CD4-positive, alpha-beta T cell treated with Interleukin-10 for 1 hour (primary cell): ENCODE data around the gene POPDC2.
"Not testable (repeated sequence)": the region's sequence is repeated elsewhere in the genome, so short reads cannot be mapped to it uniquely, and the experiment has no call there.

ENCODE experiments used
- DNase-seq: peaks from one replicate; pipeline ENCODE4 v3.0.0-alpha.2; 2020

POPDC2 gene

DNA sequence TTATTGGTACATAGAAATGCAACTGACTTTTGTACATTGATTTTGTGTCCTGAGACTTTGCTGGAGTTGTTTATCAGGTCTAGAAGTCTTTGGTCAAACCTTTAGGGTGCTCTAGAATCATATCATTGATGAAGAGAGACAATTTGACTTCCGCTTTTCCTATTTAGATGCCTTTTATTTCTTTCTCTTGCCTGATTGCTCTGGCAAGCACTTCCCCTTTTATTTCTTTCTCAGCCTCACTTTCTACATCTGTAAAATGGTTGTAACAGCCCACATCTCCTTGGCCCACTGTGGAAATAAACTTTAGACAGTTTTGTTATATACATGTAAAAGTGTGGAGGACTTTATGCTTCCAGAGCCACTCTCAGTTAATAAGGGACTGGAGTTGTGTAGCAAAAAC, 48.7 kb downstream of the POPDC2 start:
- no peak for DNase-seq

DNA sequence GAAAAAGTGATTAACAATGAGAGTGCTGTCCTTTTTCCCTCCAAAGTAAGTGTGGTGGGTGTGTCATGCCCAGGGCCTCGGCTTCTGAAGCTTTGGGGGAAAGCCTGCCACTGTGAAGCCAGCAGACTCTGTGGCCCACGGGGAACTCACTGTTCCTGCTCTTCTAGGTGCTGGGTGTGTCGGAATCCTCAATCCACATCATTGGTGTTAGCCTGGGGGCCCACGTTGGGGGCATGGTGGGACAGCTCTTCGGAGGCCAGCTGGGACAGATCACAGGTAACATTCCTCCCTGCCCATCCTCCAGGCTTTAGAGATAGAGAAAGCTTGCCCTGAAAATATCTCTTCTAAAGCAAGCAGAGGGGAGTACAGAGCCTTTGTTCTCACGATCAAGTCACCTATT, 51.1 kb downstream of the POPDC2 start:
- DNase-seq, result no peak

DNA sequence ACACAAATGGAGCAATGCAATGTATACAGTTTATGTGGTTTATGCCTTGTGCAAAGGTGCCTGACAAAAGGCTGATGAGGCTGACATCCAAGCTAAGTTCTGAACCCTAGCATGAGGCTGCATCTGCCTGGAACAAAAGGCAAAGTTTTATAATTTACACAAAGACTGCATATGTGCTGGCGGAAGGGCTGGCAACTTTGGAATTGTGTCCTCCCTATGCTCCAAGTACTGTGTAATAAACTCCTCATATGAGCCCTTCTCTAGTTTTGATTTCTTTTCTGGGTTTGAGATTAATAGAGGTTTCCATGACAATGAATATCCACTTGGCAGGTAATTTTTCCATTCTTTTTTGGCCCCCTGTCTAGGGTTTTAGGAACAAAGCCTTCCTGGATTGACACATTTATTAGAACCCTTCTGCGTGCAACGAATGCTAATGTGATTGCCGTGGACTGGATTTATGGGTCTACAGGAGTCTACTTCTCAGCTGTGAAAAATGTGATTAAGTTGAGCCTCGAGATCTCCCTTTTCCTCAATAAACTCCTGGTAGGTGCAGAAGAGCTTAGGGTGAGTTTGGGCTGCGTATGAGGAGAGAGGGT, 51.9 kb downstream of the POPDC2 start:
- DNase-seq, result no peak

DNA sequence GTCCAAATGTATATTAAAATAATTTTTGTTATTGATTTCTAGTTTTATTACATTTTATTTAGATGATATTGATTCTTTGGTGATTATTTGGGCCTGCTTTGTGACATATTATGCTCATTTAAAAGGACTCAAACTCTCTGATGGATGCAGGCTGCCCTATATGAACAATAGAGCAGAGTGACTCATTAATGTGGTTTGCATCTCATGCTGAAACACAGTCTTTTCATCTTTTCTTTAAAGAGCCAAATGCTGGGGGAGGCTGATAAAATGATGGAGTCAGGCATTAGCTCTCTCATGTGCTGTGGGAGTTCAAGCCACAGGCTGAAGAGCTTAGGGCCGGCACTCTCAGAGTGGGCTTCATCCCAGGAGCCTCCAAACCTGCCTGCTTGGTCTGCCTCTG, 55.5 kb downstream of the POPDC2 start:
- DNase-seq, result no peak

DNA sequence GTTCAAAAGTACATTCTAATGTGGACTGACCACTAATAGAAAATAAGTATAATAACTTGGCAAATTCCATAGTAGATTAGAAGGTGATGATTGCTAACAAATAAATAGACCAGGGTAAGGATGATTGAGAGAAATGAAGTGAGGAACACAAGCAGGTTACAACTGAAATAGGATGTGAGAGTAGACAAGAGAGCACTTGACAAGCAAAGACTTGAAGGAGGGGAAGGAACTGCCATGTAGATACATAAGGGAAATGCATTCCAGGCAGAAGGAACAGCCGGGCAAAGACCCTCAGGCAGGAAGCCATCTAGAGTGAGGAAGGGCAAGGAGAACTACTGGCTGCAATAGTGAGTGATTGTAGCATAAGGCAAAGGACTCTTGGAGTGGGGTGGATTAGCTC, 57.7 kb downstream of the POPDC2 start:
- no peak for DNase-seq

DNA sequence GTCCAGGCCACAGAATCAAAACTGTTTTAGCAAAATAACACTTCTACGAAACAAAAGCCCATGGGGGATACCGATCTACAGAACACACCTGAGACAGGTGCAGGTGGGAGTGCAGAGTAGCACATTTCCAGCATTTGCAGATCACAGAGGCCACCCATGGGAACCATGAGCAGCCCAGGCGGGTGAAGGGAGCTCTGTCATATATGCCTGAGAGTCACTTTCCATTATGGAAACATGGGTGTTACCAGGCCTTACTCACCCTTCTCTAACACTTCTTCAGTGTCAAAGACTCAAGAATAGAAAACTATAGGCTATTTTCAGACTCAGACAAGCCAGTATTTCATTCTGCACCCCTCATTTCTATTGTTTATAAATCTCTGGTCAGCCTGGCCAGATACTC, 59.2 kb downstream of the POPDC2 start:
- DNase-seq, result no peak

DNA sequence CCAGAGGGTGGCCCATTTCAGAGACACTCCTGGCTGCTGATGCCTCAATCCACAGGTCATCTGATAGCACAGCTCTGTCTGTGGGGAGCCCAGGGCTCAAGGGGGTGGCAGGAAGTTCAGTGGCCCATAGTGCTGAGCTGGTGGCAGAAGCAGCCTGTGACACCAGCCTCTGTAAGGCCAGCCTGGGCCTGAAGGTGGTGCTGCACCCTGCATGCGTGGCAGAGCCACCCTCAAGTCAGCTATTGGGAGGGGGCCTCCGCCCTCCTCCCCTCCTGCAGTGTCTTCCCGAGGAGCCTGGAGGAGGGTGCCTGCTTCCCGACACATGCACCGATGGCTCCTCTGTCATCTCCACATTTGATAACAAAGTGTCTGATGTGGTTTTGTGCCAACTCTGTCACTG, 59.7 kb downstream of the POPDC2 start:
- peak; percentile 14 for DNase-seq

DNA sequence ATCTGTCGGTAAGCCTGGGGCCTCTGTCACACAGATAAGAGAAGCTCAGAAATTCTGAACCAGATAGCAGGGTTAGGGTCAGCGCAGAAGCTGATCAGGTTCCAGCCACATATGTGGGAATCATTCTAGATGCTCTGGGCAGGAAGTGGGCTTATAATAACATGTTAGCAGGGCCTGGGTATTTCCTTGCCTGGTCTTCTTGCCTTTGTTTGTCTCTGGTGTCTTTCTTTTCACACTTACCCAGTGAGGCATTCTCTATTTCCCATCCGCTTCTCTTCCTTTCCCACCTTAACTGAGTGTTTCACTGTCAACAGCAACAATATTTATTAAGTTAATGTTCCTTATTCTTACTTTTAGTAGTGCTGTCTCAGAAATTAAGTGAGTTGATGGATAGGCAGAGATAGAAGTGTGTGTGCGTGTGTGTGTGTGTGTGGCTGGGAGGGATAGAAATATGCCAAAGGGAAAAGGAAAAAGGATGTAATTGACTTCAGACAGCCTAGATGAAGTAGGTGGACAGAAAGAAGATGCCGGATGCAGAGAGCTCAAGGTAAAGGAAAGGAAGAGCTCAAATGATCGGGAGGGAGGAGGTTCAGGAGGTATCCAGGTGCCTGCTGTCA, 60.7 kb downstream of the POPDC2 start:
- DNase-seq, result no peak

DNA sequence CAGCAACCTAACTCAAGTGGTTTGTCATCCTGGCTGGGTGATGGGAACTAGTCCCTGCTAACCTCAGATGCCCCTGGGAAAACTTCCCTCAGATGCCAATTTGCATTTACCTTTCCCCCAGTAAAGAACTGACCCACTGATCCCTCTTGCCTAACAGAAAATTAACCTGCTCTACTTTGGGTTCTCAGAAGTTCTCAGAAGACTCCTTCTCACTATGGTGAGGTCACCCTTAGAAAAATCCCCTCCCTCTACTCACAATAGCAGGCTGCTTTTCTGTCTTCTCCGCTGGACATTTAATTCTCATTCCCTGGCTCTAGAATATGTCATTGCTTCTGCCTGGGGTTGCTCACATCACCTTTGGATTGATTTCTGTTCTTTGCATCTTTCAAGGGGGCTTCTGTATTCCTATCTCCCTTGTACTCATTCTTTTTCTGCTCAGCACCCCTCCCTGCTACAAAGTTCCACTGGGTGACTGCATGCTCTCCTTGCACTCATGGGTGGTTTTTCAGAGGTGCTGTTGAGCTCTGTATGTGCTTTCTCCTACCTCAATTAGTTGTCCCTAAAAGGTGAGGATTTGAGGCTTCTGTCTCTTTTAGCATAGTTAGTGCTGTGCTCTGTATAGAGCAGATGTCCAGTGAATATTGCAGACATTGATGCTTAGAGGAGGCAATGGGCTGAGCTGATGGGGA, 61.8 kb downstream of the POPDC2 start:
- DNase-seq, result no peak

DNA sequence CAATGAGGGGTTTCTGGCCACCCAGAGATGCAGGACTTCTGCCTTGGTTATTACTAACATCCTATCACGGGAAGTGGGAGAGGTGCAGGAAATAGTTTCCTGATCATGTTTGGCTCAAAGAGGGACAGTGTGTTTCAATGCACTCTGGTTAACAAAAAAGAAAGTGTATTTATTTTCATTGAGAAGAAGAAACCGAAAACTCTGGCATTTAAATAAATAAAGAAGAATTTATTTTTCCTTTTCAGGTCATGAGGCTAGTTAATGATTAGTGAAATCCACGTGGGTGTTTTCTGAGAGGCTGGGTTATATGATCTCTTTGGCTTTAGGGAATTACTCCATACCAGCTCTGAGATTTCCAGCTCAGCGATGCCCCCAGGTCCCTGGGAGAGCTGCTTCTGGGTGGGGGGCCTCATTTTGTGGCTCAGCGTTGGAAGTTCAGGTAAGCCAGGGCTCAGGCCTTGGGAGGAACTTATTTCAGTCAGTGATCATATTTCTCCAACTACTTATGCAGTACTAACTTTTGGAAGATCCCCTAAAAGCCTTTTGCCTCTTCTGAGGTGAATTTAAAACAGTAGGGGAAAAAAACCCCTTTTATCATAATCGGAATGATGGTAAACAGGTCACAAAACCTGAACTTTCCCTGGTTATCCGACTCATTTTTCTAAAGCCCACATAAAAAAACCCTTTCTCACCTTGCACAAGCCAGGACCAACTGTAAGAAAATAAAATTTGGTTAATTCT, 62.7 kb downstream of the POPDC2 start, which contains the start of gene PLA1A:
PLA1A (plus strand) TSS at position 338 of the 741 bp plus-strand sequence; CDS start at position 367, 29 bp downstream.
- no peak for DNase-seq

DNA sequence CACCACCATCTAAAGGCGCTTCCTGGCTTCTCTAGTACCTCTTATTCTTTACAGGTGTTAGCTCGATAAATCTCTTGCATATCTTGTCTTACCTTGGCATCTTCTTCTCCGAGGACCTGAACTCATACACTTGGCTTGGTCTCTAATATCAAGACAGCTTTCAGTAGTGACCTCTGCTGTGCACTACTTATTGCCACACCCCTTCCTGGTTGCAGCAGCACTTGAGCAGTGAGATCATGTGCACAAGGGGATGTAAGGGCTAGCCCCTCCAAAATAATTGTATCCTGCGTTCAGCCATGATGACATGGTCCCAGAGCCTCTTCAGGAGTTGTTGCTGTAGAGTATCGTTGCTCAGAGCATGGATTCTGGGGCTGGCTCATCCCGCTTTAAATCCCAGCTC, 64.0 kb downstream of the POPDC2 start:
- no peak for DNase-seq

DNA sequence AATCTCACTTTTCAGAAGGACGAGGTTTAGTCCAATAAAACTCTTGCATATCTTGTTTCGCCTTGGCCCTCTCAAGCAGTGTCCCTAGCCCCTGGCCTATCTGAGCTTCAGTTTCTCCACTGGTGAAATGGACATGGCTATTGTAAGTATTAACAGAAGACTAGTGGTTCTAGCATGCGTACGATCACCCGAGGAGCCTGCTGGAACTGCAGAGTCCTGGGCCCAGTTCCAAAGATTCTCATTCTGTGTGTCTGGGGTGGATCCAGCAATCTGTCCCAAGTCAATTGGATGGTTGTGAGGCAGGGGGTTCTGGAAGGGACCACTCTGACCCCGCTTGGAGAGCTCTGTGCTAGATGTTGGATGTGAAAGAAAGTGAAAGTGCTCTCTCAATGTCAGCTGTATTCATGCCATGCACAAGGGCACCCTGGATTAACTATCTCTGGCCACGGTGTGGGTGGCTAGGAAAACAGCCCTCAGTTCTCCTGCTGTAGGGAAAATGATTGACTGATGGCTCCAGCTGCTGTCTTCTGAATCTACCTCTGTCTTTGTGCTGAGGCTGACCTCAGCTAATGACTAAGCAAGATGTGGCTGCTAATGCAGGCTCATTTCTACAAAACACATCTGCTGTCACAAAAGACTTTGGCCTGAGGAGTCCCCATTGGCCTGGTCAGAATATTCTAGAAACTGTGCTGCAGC, 64.6 kb downstream of the POPDC2 start:
- no peak for DNase-seq

DNA sequence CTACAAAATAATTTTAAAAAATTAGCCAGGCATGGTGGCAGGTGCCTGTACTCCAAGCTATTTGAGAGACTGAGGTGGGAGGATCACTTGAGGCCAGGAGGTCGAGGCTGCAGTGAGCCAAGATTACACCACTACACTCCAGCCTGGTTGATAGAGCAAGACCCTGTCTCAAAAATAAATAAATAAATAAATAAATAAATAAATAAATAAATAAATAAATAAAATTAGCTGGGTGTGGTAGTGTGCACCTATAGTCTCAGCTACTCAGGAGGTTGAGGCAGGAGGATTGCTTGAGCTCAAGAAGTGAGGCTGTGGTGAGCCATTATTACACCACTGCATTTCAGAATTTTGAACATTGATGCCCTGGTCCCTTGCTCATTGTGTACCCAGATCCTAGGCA, 65.5 kb downstream of the POPDC2 start:
- not testable (repeated sequence) for DNase-seq

DNA sequence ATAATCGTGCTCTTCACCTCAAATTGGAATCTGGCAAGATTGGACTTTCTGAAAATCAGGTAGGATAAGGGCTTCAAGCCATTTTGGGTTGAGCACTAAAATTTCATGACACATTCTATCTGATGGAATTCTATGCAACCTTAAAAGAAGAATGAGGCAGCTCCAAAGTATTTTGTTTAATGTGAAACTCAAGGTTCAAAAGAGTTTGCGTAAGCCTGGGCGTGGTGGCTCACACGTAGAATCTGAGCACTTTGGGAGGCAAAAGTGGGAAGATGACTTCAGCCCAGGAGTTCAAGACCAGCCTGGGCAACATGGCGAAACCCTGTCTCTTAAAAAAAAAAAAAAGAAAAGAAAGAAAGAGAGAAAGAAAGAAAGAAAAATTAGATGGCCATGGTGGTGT, 66.3 kb downstream of the POPDC2 start:
- no peak for DNase-seq

DNA sequence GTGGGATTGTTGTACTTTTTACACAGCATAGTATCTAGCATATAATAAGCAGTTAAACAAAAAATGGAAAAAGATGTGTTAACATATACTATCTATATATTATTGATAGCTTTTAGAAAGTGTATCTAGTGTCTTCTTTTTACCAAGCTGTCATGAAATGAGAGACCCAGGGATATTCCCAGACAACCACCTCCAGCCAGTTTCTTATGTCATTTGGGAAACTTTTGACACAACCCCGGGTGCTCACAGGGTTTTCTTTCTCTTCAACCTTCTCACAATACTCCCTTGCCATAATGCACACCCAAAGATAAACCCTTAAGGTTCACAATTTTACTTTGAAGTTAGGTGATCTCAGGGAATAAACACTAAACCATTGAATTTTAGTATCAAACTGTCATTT, 67.5 kb downstream of the POPDC2 start:
- no peak for DNase-seq
